ENCODE measurements around the gene IL34.

Gene IL34

GRCh38 chr16:70647441-70648359 lies 1.3 kb downstream of the IL34 start:
- DNase-seq (ENCODE audit: insufficient read length, low spot score) (no peak), FAIRE-seq (no peak)
- no peak for TF ChIP-seq POU2F2 (IDR thresholded peaks at IDR 0.05; ENCODE audit: low read depth, low read length)
- TF ChIP-seq SPI1 (IDR thresholded peaks at IDR 0.05; ENCODE audit: low read depth, low read length): no peak
- no peak for TF ChIP-seq POLR2AphosphoS5 (IDR thresholded peaks at IDR 0.05; ENCODE audit: low read depth, low read length)
- TF ChIP-seq POLR2A (IDR thresholded peaks at IDR 0.05; ENCODE audit: low read depth, low read length): no peak
- TF ChIP-seq TAF1 (IDR thresholded peaks at IDR 0.05; ENCODE audit: low read depth, low read length): no peak
- TF ChIP-seq PAX5 (IDR thresholded peaks at IDR 0.05; ENCODE audit: insufficient read depth, low read length, severe bottlenecking): no peak

- no peak for DNase-seq (ENCODE audit: insufficient read length, low spot score)
- FAIRE-seq: no peak
These were observed 2.2 kb downstream of the IL34 start for GRCh38 chr16:70648606-70649005.

GRCh38 chr16:70649300-70649699 lies 2.9 kb downstream of the IL34 start:
- DNase-seq (ENCODE audit: insufficient read length, low spot score) (no peak), FAIRE-seq (no peak)
- TF ChIP-seq POU2F2 (IDR thresholded peaks at IDR 0.05; ENCODE audit: low read depth, low read length) (no peak), SPI1 (IDR thresholded peaks at IDR 0.05; ENCODE audit: low read depth, low read length) (no peak)

More at GRCh38 chr16:70648606-70649005, 2.2 kb downstream of the IL34 start:
- no peak for TF ChIP-seq POLR2AphosphoS5 (IDR thresholded peaks at IDR 0.05; ENCODE audit: low read depth, low read length)
- TF ChIP-seq SPI1 (IDR thresholded peaks at IDR 0.05; ENCODE audit: low read depth, low read length): no peak
- TF ChIP-seq POU2F2 (IDR thresholded peaks at IDR 0.05; ENCODE audit: low read depth, low read length): no peak
- no peak for TF ChIP-seq PAX5 (IDR thresholded peaks at IDR 0.05; ENCODE audit: insufficient read depth, low read length, severe bottlenecking)
- no peak for TF ChIP-seq TAF1 (IDR thresholded peaks at IDR 0.05; ENCODE audit: low read depth, low read length)
- TF ChIP-seq POLR2A (IDR thresholded peaks at IDR 0.05; ENCODE audit: low read depth, low read length): no peak

DNA sequence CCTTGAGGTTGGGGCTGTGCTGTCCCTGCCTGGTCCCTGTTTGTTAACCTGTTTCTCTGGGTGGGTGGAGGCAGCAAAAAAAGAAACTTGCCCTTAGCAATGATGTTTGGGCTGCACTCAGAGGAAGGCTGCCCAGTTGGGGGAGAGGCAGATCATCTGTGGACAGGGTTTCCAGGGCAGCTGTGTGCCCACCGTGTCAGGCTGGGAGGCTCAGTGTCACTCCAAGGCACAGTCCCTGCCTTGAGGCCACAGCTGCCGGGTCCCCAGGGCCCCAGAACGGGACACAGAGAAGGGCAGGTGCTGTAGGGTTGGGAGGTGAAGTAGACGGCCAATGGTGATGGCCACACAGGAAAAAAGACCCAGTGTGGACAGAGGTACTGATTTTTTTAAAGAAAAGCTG lies 3.9 kb downstream of the IL34 start:
- TF ChIP-seq PAX5 (IDR thresholded peaks at IDR 0.05; ENCODE audit: insufficient read depth, low read length, severe bottlenecking): no peak
- no peak for FAIRE-seq
- DNase-seq (ENCODE audit: insufficient read length, low spot score): no peak

GRCh38 chr16:70651524-70651923 lies 5.2 kb downstream of the IL34 start:
- DNase-seq (ENCODE audit: insufficient read length, low spot score): no peak
- no peak for TF ChIP-seq POU2F2 (IDR thresholded peaks at IDR 0.05; ENCODE audit: low read depth, low read length)
- no peak for TF ChIP-seq PAX5 (IDR thresholded peaks at IDR 0.05; ENCODE audit: insufficient read depth, low read length, severe bottlenecking)
- no peak for TF ChIP-seq SPI1 (IDR thresholded peaks at IDR 0.05; ENCODE audit: low read depth, low read length)
- no peak for TF ChIP-seq POLR2AphosphoS5 (IDR thresholded peaks at IDR 0.05; ENCODE audit: low read depth, low read length)
- no peak for TF ChIP-seq POLR2A (IDR thresholded peaks at IDR 0.05; ENCODE audit: low read depth, low read length)
- TF ChIP-seq TAF1 (IDR thresholded peaks at IDR 0.05; ENCODE audit: low read depth, low read length): no peak
- FAIRE-seq: no peak

DNA sequence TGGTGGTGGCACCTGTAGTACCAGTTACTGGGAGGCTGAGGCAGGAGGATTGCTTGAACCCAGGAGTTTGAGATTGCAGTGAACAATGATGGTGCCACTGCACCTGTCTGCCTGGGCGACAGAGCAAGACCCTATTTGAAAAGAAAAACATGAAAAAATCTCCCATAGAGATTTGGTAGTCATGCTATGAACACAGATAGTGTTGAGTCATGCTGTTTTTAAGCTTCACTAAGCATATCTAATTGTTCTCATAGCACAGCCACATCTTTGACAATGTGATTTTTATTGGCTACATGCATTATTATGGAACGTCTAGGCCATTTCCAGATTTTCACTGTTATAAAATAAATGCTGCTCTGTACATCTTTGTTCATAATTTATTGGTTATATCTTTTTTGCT lies 6.0 kb downstream of the IL34 start:
- TF ChIP-seq POU2F2 (IDR thresholded peaks at IDR 0.05; ENCODE audit: low read depth, low read length) (no peak), TAF1 (IDR thresholded peaks at IDR 0.05; ENCODE audit: low read depth, low read length) (no peak), SPI1 (IDR thresholded peaks at IDR 0.05; ENCODE audit: low read depth, low read length) (no peak), POLR2AphosphoS5 (IDR thresholded peaks at IDR 0.05; ENCODE audit: low read depth, low read length) (no peak), POLR2A (IDR thresholded peaks at IDR 0.05; ENCODE audit: low read depth, low read length) (no peak), PAX5 (IDR thresholded peaks at IDR 0.05; ENCODE audit: insufficient read depth, low read length, severe bottlenecking) (no peak)
- DNase-seq (ENCODE audit: insufficient read length, low spot score) (no peak), FAIRE-seq (no peak)

- FAIRE-seq (no peak), DNase-seq (ENCODE audit: insufficient read length, low spot score) (no peak)
- TF ChIP-seq POU2F2 (IDR thresholded peaks at IDR 0.05; ENCODE audit: low read depth, low read length) (no peak), POLR2AphosphoS5 (IDR thresholded peaks at IDR 0.05; ENCODE audit: low read depth, low read length) (no peak), TAF1 (IDR thresholded peaks at IDR 0.05; ENCODE audit: low read depth, low read length) (no peak), PAX5 (IDR thresholded peaks at IDR 0.05; ENCODE audit: insufficient read depth, low read length, severe bottlenecking) (no peak), POLR2A (IDR thresholded peaks at IDR 0.05; ENCODE audit: low read depth, low read length) (no peak), SPI1 (IDR thresholded peaks at IDR 0.05; ENCODE audit: low read depth, low read length) (no peak)
These were observed 7.0 kb downstream of the IL34 start for GRCh38 chr16:70653406-70653805.

DNA sequence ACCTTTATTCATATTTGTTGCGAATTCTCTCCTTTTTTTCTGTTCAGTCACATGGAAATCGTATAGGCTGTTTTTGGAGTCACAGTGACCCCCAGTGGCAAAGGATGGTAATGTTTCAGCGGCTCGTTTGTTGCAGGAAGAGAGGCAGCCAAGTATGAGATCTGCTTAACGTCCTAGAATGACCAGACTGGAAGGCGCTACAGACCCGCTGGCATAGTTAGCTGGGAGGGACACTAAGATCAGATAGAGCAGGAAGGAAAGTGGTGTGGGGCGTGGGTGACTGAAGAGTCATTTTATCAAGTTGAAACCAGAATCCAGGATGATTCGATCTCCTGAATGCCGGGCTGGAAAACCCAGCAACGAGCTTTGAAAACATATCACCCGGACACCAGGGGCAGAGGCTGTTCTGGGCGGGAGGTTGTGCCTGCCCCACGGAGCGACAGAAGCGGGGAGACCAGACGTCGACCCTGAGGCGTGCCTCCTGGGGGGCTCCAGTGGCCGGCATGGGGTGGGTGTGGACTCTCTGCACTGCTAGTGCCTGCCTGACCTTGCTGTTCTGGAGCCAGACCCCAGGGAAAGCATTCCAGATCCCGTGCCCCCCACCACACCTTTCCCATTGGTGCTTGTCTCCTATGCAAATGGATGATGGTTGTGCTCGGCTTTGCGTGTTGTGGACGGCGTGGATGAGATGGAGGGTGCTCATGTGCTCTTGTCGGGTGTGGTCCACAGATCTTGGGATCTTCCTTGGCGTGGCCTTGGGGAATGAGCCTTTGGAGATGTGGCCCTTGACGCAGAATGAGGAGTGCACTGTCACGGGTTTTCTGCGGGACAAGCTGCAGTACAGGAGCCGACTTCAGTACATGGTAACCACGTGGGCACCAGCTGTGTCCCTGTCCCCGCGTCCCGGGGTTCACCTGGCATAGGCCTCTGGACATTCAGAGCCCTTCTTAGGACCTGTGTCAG lies 7.7 kb downstream of the IL34 start:
- TF ChIP-seq TAF1 (IDR thresholded peaks at IDR 0.05; ENCODE audit: low read depth, low read length) (no peak), PAX5 (IDR thresholded peaks at IDR 0.05; ENCODE audit: insufficient read depth, low read length, severe bottlenecking) (peak; percentile 41), POLR2AphosphoS5 (IDR thresholded peaks at IDR 0.05; ENCODE audit: low read depth, low read length) (no peak), SPI1 (IDR thresholded peaks at IDR 0.05; ENCODE audit: low read depth, low read length) (no peak), POLR2A (IDR thresholded peaks at IDR 0.05; ENCODE audit: low read depth, low read length) (no peak), POU2F2 (IDR thresholded peaks at IDR 0.05; ENCODE audit: low read depth, low read length) (no peak)
- DNase-seq (ENCODE audit: insufficient read length, low spot score) (peak; percentile 58), FAIRE-seq (peak; percentile 96)

- FAIRE-seq (no peak), DNase-seq (ENCODE audit: insufficient read length, low spot score) (no peak)
- no peak for TF ChIP-seq POLR2A (IDR thresholded peaks at IDR 0.05; ENCODE audit: low read depth, low read length)
- no peak for TF ChIP-seq TAF1 (IDR thresholded peaks at IDR 0.05; ENCODE audit: low read depth, low read length)
- no peak for TF ChIP-seq PAX5 (IDR thresholded peaks at IDR 0.05; ENCODE audit: insufficient read depth, low read length, severe bottlenecking)
- no peak for TF ChIP-seq POU2F2 (IDR thresholded peaks at IDR 0.05; ENCODE audit: low read depth, low read length)
- no peak for TF ChIP-seq POLR2AphosphoS5 (IDR thresholded peaks at IDR 0.05; ENCODE audit: low read depth, low read length)
- no peak for TF ChIP-seq SPI1 (IDR thresholded peaks at IDR 0.05; ENCODE audit: low read depth, low read length)
These were observed 9.8 kb downstream of the IL34 start for GRCh38 chr16:70656065-70656711.

All from GM12891 (cell line).